HepG2 (cell line): ENCODE data around the gene ACVR2A. TPM values are rescaled to one million over a fixed set of nuclear protein-coding genes. Genes with fewer than 3 reads are reported as not detected.

Source experiments
- ATF3 ChIP-seq: sonication (generic); formaldehyde crosslinking; IDR thresholded peaks from 2 replicates; pipeline ENCODE4 v1.4.0; 2020; ENCODE audit warnings: missing genetic modification reagents
- ELF4 ChIP-seq: sonication (generic); formaldehyde crosslinking; IDR thresholded peaks from 2 replicates; pipeline ENCODE4 v1.5.0; 2020; ENCODE audit warnings: missing genetic modification reagents, mild to moderate bottlenecking, moderate library complexity, borderline replicate concordance
- HNF1A ChIP-seq, 2 experiments: sonication (generic) in 1 of 2; formaldehyde crosslinking in 1 of 2; IDR thresholded peaks; 2 replicates each; pipeline versions ENCODE4 v1.4.0 to v1.6.1; 2016 to 2020; ENCODE audit warnings: borderline replicate concordance in 1 of 2, low read depth in 1 of 2, mild to moderate bottlenecking in 1 of 2, missing genetic modification reagents in 1 of 2
- IRF9 ChIP-seq: sonication (generic); formaldehyde crosslinking; IDR thresholded peaks from 2 replicates; pipeline ENCODE4 v1.8.0; 2022; ENCODE audit warnings: missing genetic modification reagents, mild to moderate bottlenecking, borderline replicate concordance
- IRX3 ChIP-seq: sonication (generic); formaldehyde crosslinking; IDR thresholded peaks from 2 replicates; pipeline ENCODE4 v1.8.1; 2023; ENCODE audit warnings: mild to moderate bottlenecking, low read depth, missing genetic modification reagents, borderline replicate concordance
- NR0B2 ChIP-seq: sonication (generic); formaldehyde crosslinking; IDR thresholded peaks from 2 replicates; pipeline ENCODE4 v1.4.0; 2020; ENCODE audit warnings: mild to moderate bottlenecking, missing genetic modification reagents
- PBX2 ChIP-seq: IDR thresholded peaks from 2 replicates; pipeline ENCODE4 v1.6.1; 2016; ENCODE audit warnings: control low read depth
- REXO4 ChIP-seq: sonication (generic); formaldehyde crosslinking; IDR thresholded peaks from 2 replicates; pipeline ENCODE4 v1.8.0; 2022; ENCODE audit warnings: missing genetic modification reagents, mild to moderate bottlenecking, borderline replicate concordance
- THYN1 ChIP-seq: sonication (generic); formaldehyde crosslinking; IDR thresholded peaks from 2 replicates; pipeline ENCODE4 v1.8.1; 2023; ENCODE audit warnings: low read depth, mild to moderate bottlenecking, moderate library complexity, missing genetic modification reagents, borderline replicate concordance
- XRCC5 ChIP-seq: fragments of 200-400 bp; formaldehyde crosslinking; optimal IDR thresholded peaks from 2 replicates; pipeline ENCODE3; 2017; ENCODE audit warnings: mild to moderate bottlenecking, low read length
- ZNF101 ChIP-seq: sonication (generic); formaldehyde crosslinking; IDR thresholded peaks from 2 replicates; pipeline ENCODE4 v1.4.0; 2020; ENCODE audit warnings: mild to moderate bottlenecking, low read depth, missing genetic modification reagents, borderline replicate concordance
- ZNF160 ChIP-seq: sonication (generic); formaldehyde crosslinking; IDR thresholded peaks from 2 replicates; pipeline ENCODE4 v1.8.0; 2022; ENCODE audit warnings: mild to moderate bottlenecking, inconsistent platforms, missing genetic modification reagents
- ZNF232 ChIP-seq: sonication (generic); formaldehyde crosslinking; IDR thresholded peaks from 2 replicates; pipeline ENCODE4 v1.4.0; 2020; ENCODE audit warnings: missing genetic modification reagents, borderline replicate concordance
- ZNF292 ChIP-seq: sonication (generic); formaldehyde crosslinking; IDR thresholded peaks from 2 replicates; pipeline ENCODE4 v1.8.1; 2022; ENCODE audit warnings: mild to moderate bottlenecking, low read depth, missing genetic modification reagents, borderline replicate concordance
- ZNF574 ChIP-seq: sonication (generic); formaldehyde crosslinking; IDR thresholded peaks from 2 replicates; pipeline ENCODE4 v1.4.0; 2020; ENCODE audit warnings: missing genetic modification reagents
- ZNF747 ChIP-seq: sonication (generic); formaldehyde crosslinking; IDR thresholded peaks from 2 replicates; pipeline ENCODE4 v1.8.1; 2023; ENCODE audit warnings: missing genetic modification reagents, mild to moderate bottlenecking, borderline replicate concordance
- ZNF816 ChIP-seq: sonication (generic); formaldehyde crosslinking; IDR thresholded peaks from 2 replicates; pipeline ENCODE4 v1.8.0; 2022; ENCODE audit warnings: missing genetic modification reagents, mild to moderate bottlenecking, borderline replicate concordance
- polyA plus RNA-seq, 8 experiments: library from polyadenylated mRNA; depleted of rRNA in 3 of 8; stranded (reverse) in 7 of 8; unstranded in 1 of 8; fragments of >200 nt; fragmentation: Illumina TruSeq in 4 of 8; extraction: Trizol in 4 of 8; gene quantifications; 2 replicates each; pipeline versions ENCODE4 v1.2.1 to v1.2.3, GENCODE V29; 2011 to 2016; ENCODE audit warnings: low read depth in 4 of 8, missing spikeins in 1 of 8, mixed read lengths in 1 of 8; ENCODE audit not compliant: insufficient read depth in 1 of 8
- total RNA-seq, 5 experiments: library from RNA; depleted of rRNA; stranded (reverse); fragments of >200 nt; fragmentation: Illumina TruSeq; extraction: Trizol; gene quantifications; 2 replicates each; pipeline ENCODE4 v1.2.3, GENCODE V29; 2016; ENCODE audit warnings: low read depth in 1 of 5

Gene ACVR2A
- total and polyA plus RNA-seq, 2 of the 13 experiments (the other 11 are each of a cell fraction or from before 2014, with no cell fraction given) = 8.3 to 18.0 TPM

GRCh38 chr2:147927053-147927588, 82.3 kb downstream of the ACVR2A start (continued):
- TF ChIP-seq ATF3 (CRISPR knock-in tag) = 0 out of 2 replicates have a peak, but pooled peaks have one; percentile 56
- 0 out of 2 replicates have a peak, but pooled peaks have one; percentile 74 for TF ChIP-seq ZNF747
- no peak for TF ChIP-seq IRF9 (CRISPR knock-in tag)
- peak; percentile 77 for TF ChIP-seq HNF1A (IDR thresholded peaks at IDR 0.05; ENCODE audit: low read depth)
- peak; percentile 85; the same call in 1 of the 2 replicates for TF ChIP-seq HNF1A (CRISPR knock-in tag; IDR thresholded peaks at IDR 0.05; ENCODE audit: borderline replicate concordance)
- TF ChIP-seq ELF4 (CRISPR knock-in tag) = 0 out of 2 replicates have a peak, but pooled peaks have one; percentile 56
- TF ChIP-seq ZNF160 (CRISPR knock-in tag) = no peak
- TF ChIP-seq ZNF816 (CRISPR knock-in tag) = peak; percentile 72
- no peak for TF ChIP-seq REXO4 (CRISPR knock-in tag)
- TF ChIP-seq XRCC5 = no peak
- TF ChIP-seq ZNF574 (CRISPR knock-in tag) = no peak
- TF ChIP-seq THYN1 (CRISPR knock-in tag) = no peak
- TF ChIP-seq PBX2 (CRISPR knock-in tag) = no peak; the same call in 1 of the 2 replicates
- no peak for TF ChIP-seq NR0B2 (CRISPR knock-in tag)
- TF ChIP-seq ZNF292 (CRISPR knock-in tag) = peak; percentile 71; the same call in 1 of the 2 replicates
- TF ChIP-seq ZNF101 (CRISPR knock-in tag) = no peak
- peak; percentile 55; the same call in 1 of the 2 replicates for TF ChIP-seq IRX3 (CRISPR knock-in tag)
- TF ChIP-seq ZNF232 (CRISPR knock-in tag) = no peak; the same call in 1 of the 2 replicates
